ENCODE measurements around the gene DAG1. TPM values are rescaled to one million over a fixed set of nuclear protein-coding genes. Genes with fewer than 3 reads are reported as not detected.

The DAG1 gene
- total RNA-seq, 1 experiment from 2014 or later: 111 TPM

DNA sequence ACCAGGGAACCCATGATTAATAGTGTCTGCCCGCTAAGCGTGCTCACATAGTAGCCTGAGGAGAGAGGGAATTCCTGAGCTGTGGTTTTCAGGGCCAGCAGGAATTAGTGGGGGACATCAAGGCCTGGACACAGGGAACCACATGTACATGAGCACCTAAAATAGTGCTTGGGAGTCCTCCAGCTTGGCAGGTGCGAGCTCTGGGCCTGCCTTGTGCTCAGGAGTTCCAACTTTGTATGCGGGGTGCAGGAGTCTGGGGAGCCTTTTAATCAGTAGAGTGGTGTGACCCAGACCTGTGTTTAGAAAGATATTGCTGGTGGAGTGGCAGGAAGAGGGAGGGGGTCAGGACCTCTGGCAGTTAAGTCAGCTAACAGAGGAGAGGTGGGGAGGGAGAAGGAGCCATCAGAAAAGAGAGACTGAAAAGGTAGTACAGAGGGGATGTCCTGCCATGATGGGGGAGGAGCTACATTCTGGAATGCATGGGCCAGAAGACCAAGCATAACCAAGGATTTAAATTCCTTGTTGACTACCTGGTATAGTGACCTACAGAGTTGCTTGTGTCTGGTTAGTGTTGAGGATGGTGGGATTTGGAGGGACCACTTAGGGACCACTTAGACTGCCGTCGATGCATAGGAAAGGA is 1.9 kb downstream of the DAG1 start:
- ATAC-seq: no peak
- peaks cover 30% of the 10 kb centered on the region for H3K4me1 ChIP-seq (ENCODE audit: insufficient read depth, low read length)
- peak overlapping the region; percentile 72 for H3K4me3 ChIP-seq (ENCODE audit: low read length)
- no peak overlapping the region for H2AFZ ChIP-seq (ENCODE audit: low read length)
- TF ChIP-seq EZH2phosphoT487 (IDR thresholded peaks at IDR 0.05; ENCODE audit: borderline replicate concordance, low read length) (no peak), EZH2 (IDR thresholded peaks at IDR 0.05; ENCODE audit: low read length, unreplicated experiment) (no peak)
- TF ChIP-seq, protein P1, sequence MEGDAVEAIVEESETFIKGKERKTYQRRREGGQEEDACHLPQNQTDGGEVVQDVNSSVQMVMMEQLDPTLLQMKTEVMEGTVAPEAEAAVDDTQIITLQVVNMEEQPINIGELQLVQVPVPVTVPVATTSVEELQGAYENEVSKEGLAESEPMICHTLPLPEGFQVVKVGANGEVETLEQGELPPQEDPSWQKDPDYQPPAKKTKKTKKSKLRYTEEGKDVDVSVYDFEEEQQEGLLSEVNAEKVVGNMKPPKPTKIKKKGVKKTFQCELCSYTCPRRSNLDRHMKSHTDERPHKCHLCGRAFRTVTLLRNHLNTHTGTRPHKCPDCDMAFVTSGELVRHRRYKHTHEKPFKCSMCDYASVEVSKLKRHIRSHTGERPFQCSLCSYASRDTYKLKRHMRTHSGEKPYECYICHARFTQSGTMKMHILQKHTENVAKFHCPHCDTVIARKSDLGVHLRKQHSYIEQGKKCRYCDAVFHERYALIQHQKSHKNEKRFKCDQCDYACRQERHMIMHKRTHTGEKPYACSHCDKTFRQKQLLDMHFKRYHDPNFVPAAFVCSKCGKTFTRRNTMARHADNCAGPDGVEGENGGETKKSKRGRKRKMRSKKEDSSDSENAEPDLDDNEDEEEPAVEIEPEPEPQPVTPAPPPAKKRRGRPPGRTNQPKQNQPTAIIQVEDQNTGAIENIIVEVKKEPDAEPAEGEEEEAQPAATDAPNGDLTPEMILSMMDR (conservative IDR thresholded peaks at IDR 0.05; ENCODE audit: low read depth, low read length): no peak
- no peak for DNase-seq
- peaks cover 4% of the 10 kb centered on the region for H3F3A ChIP-seq (ENCODE audit: low read length, unreplicated experiment)
- no peaks in the 10 kb centered on the region for H3K36me3 ChIP-seq (ENCODE audit: low read depth, low read length)
- no peaks in the 10 kb centered on the region for H3K27me3 ChIP-seq (ENCODE audit: low read length)
- no peaks in the 10 kb centered on the region for H3K9me3 ChIP-seq (ENCODE audit: low read length)
- no TSS peak for BruUV-seq (replicated peaks)
- intact Hi-C loops (cut with micrococcal nuclease): loop anchor here (5.0 to 10.0 kb wide), 2 partner anchors 53 to 200 kb away; partner anchors contain the start of gene APEH
- ChIA-PET POLR2A (ENCODE audit: unreplicated experiment) (interaction anchor here (0.6 kb wide), 1 partner anchor 301 kb away, joined by 4 read pairs; the partner anchor contains the start of gene KLHDC8B), CTCF (interaction anchor here (0.7 kb wide), 1 partner anchor 133 kb away, joined by 4 read pairs; no protein-coding TSS in a partner anchor)
- H4K20me1 ChIP-seq (ENCODE audit: low read length): no peaks in the 10 kb centered on the region
- peaks cover 54% of the 10 kb centered on the region for H3K79me2 ChIP-seq (ENCODE audit: low read length)
- H3K9me2 ChIP-seq (replicated peaks; ENCODE audit: low read length): no peaks in the 10 kb centered on the region
- peak overlapping the region; percentile 84 for H3K4me2 ChIP-seq (ENCODE audit: low read length)
- no peak overlapping the region for H3K27ac ChIP-seq (ENCODE audit: low read length)
- peak overlapping the region; percentile 78; the same call in 1 of the 2 replicates for H3K9ac ChIP-seq (ENCODE audit: low read length)

DNA sequence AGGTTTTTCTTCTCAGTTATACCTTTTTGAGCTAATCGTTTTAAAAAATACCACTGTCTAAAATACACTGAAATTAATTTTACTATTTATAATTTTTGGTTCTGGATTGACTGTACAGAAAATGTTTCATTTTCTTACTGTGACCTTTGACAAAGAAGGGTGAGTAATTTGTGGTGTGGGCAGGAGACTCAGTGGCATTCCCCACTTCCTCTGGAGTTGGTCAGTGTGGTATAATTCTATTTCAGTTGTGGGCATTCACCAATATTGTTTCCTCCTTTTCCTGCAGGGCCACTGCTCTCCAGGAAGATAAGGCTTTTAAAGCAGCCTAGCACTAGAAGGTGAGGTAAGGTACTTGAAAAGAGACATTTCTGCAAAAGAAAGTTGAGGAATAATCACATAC is 6.5 kb downstream of the DAG1 start:
- BruUV-seq (replicated peaks): no TSS peak
- ChIA-PET CTCF (no interaction called here), POLR2A (ENCODE audit: unreplicated experiment) (no interaction called here)
- TF ChIP-seq EZH2phosphoT487 (IDR thresholded peaks at IDR 0.05; ENCODE audit: borderline replicate concordance, low read length) (no peak), EZH2 (IDR thresholded peaks at IDR 0.05; ENCODE audit: low read length, unreplicated experiment) (no peak)
- TF ChIP-seq, protein P1 (conservative IDR thresholded peaks at IDR 0.05; ENCODE audit: low read depth, low read length): no peak
- Histone ChIP-seq H3K79me2 (ENCODE audit: low read length) (peaks cover 54% of the 10 kb centered on the region), H3K9ac (ENCODE audit: low read length) (no peak overlapping the region), H3K27ac (ENCODE audit: low read length) (peak overlapping the region; percentile 20; the same call in 1 of the 2 replicates), H4K20me1 (ENCODE audit: low read length) (no peaks in the 10 kb centered on the region), H3K27me3 (ENCODE audit: low read length) (no peaks in the 10 kb centered on the region), H3F3A (ENCODE audit: low read length, unreplicated experiment) (peaks cover 4% of the 10 kb centered on the region), H3K9me2 (replicated peaks; ENCODE audit: low read length) (no peaks in the 10 kb centered on the region), H2AFZ (ENCODE audit: low read length) (no peak overlapping the region), H3K4me1 (ENCODE audit: insufficient read depth, low read length) (peaks cover 17% of the 10 kb centered on the region), H3K4me2 (ENCODE audit: low read length) (peak overlapping the region; percentile 55), H3K9me3 (ENCODE audit: low read length) (no peaks in the 10 kb centered on the region), H3K4me3 (ENCODE audit: low read length) (no peak overlapping the region), H3K36me3 (ENCODE audit: low read depth, low read length) (peaks cover 13% of the 10 kb centered on the region)
- ATAC-seq (peak; percentile 89), DNase-seq (peak; percentile 64)
- intact Hi-C loops (cut with micrococcal nuclease): loop anchor here (10.0 kb wide), 1 partner anchor 48 kb away; no protein-coding TSS in a partner anchor

DNA sequence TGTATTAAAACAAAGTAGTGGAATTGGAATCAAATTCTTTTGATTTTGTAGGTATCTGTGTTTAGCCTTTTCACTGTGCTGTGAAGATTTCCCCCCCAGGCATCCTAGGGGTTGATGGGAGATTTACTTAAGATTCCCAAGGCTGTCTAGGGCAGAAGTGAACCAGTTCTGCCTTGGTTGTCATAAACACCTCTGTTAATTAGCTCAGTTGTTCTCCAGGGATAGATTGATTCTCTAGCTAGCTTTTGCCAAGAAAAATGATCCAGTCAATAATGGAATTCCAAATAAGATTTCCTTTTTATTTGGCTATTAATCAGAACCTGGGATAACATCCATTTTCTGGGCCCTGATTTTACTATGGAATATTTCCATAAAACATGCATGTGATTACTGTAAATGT is 12.7 kb downstream of the DAG1 start:
- Histone ChIP-seq H3K9ac (ENCODE audit: low read length) (no peak overlapping the region), H3K9me3 (ENCODE audit: low read length) (no peaks in the 10 kb centered on the region), H4K20me1 (ENCODE audit: low read length) (no peaks in the 10 kb centered on the region), H3K4me3 (ENCODE audit: low read length) (no peak overlapping the region), H3K27me3 (ENCODE audit: low read length) (no peaks in the 10 kb centered on the region), H3K4me1 (ENCODE audit: insufficient read depth, low read length) (no peaks in the 10 kb centered on the region), H3K9me2 (replicated peaks; ENCODE audit: low read length) (no peaks in the 10 kb centered on the region), H3K36me3 (ENCODE audit: low read depth, low read length) (peaks cover 10% of the 10 kb centered on the region), H3F3A (ENCODE audit: low read length, unreplicated experiment) (no peaks in the 10 kb centered on the region), H2AFZ (ENCODE audit: low read length) (no peak overlapping the region), H3K79me2 (ENCODE audit: low read length) (peaks cover 29% of the 10 kb centered on the region), H3K27ac (ENCODE audit: low read length) (no peak overlapping the region), H3K4me2 (ENCODE audit: low read length) (no peak overlapping the region)
- no peak for DNase-seq
- CTCF ChIA-PET: no interaction called here
- POLR2A ChIA-PET (ENCODE audit: unreplicated experiment): no interaction called here
- intact Hi-C loops (cut with micrococcal nuclease): no loop called here
- TF ChIP-seq, protein P1 (conservative IDR thresholded peaks at IDR 0.05; ENCODE audit: low read depth, low read length): no peak
- TF ChIP-seq EZH2 (IDR thresholded peaks at IDR 0.05; ENCODE audit: low read length, unreplicated experiment) (no peak), EZH2phosphoT487 (IDR thresholded peaks at IDR 0.05; ENCODE audit: borderline replicate concordance, low read length) (no peak)
- ATAC-seq: no peak
- BruUV-seq (replicated peaks): no TSS peak

Data from PC-3 (cell line).